ENCODE measurements around the gene RIC8A. TPM values are rescaled to one million over a fixed set of nuclear protein-coding genes. Genes with fewer than 3 reads are reported as not detected.

The RIC8A gene
- total and polyA plus RNA-seq, 4 donors, result 12.5 to 49.6 (median 34.5) TPM

DNA sequence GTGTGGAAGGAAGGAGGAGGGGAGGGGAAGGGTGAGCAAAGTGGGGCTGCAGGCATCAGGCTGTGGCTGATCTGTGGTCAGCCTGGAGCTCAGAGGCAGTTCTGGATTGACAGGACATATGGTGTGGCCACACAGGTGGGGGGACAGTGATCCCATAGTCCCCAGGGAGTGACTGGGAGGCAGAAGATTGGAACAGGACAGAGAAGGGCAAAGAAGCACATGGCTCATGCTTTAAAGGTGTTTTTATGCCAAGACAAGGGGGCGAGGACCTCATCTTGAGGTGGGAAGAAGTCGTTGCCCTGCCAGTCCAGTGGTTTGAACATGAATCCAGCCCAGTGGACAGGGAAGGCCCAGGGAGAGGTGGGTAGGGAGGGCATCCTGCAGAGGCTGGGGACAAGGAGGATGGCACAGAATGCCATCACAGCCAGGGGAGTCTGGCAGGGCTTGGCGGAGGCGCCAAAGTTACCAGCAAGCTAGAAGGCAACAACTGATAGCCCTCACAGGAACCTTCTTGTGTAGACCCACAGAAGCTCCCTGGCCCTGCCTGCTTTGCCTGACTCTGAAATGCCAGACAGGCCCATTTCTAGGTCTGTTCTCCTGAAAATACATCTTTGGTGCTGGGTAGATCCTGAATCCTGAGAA lies 3.4 kb upstream of the RIC8A start:
- H3K4me1 ChIP-seq (ENCODE audit: control insufficient read depth in 4 of 4, insufficient read depth in 4 of 4, low read length in 3 of 4), result peaks cover 3 to 24% (median 14%) of the 10 kb centered on the region in 4 donors
- no peak for DNase-seq (ENCODE audit: low spot score)
- H3K4me3 ChIP-seq (ENCODE audit: low read depth in 1 of 3, low read length in 3 of 3), result no peak overlapping the region
- 95% methylated on average over 4 of the region's 4 CpGs for WGBS
- H3K9me3 ChIP-seq (ENCODE audit: control insufficient read depth in 4 of 4, low read length in 3 of 4), result no peaks in the 10 kb centered on the region
- H3K9ac ChIP-seq (ENCODE audit: low read depth in 1 of 2, low read length in 2 of 2), result no peak overlapping the region
- H3K27ac ChIP-seq (ENCODE audit: low read depth in 1 of 2, low read length in 2 of 2), result no peak overlapping the region
- TF ChIP-seq HNF4A (conservative IDR thresholded peaks at IDR 0.05) (no peak), EGR1 (IDR thresholded peaks at IDR 0.05; ENCODE audit: low read depth in 2 of 2) (no peak), FOXA2 (IDR thresholded peaks at IDR 0.05) (no peak), HNF4G (IDR thresholded peaks at IDR 0.05) (no peak), REST (IDR thresholded peaks at IDR 0.05) (no peak), ZBTB33 (IDR thresholded peaks at IDR 0.05) (no peak), NR2F2 (IDR thresholded peaks at IDR 0.05) (no peak), FOXA1 (IDR thresholded peaks at IDR 0.05) (no peak), YY1 (IDR thresholded peaks at IDR 0.05) (no peak), TAF1 (conservative IDR thresholded peaks at IDR 0.05) (no peak), RXRA (IDR thresholded peaks at IDR 0.05) (no peak)
- TF ChIP-seq, protein P1, sequence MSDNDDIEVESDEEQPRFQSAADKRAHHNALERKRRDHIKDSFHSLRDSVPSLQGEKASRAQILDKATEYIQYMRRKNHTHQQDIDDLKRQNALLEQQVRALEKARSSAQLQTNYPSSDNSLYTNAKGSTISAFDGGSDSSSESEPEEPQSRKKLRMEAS (IDR thresholded peaks at IDR 0.05), result no peak
- TF ChIP-seq, protein P2, sequence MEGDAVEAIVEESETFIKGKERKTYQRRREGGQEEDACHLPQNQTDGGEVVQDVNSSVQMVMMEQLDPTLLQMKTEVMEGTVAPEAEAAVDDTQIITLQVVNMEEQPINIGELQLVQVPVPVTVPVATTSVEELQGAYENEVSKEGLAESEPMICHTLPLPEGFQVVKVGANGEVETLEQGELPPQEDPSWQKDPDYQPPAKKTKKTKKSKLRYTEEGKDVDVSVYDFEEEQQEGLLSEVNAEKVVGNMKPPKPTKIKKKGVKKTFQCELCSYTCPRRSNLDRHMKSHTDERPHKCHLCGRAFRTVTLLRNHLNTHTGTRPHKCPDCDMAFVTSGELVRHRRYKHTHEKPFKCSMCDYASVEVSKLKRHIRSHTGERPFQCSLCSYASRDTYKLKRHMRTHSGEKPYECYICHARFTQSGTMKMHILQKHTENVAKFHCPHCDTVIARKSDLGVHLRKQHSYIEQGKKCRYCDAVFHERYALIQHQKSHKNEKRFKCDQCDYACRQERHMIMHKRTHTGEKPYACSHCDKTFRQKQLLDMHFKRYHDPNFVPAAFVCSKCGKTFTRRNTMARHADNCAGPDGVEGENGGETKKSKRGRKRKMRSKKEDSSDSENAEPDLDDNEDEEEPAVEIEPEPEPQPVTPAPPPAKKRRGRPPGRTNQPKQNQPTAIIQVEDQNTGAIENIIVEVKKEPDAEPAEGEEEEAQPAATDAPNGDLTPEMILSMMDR (IDR thresholded peaks at IDR 0.05; ENCODE audit: low read depth, low read length, missing input control), result no peak
- TF ChIP-seq, protein P3, sequence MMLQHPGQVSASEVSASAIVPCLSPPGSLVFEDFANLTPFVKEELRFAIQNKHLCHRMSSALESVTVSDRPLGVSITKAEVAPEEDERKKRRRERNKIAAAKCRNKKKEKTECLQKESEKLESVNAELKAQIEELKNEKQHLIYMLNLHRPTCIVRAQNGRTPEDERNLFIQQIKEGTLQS (IDR thresholded peaks at IDR 0.05), result no peak
- H3K27me3 ChIP-seq (ENCODE audit: control insufficient read depth in 4 of 4, insufficient read depth in 4 of 4, low read length in 3 of 4), result no peaks in the 10 kb centered on the region
- peaks cover 5 to 28% (median 9%) of the 10 kb centered on the region in 4 donors for H3K36me3 ChIP-seq (ENCODE audit: control insufficient read depth in 4 of 4, insufficient read depth in 3 of 4, low read depth in 1 of 4, low read length in 3 of 4)

DNA sequence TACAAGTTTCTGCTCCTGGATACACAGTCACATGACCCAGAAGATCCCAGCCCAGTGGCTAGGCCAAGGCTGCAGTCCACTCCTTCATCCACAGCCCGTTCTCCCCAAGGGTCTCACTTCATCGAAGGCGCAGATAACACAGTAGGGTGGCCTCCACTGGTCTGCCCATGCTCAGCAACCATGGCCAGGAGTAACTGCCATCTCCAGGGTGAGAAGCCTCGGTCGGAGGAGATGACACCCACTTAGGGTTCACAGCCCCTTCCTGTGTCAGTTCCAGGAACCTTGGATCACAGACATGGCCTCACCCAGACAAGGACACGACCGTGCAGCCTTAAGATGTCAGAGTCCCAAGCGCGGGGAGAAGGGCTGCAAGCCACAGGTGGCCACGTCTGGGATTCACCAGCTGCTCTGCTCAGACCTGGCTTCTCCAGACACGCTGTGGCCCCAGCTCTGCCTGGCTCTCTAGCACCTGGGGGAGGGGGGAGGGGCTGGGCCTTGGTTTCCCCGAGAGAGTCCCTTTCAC lies 2.9 kb upstream of the RIC8A start:
- WGBS, result 93% methylated on average over 12 of the region's 12 CpGs
- Histone ChIP-seq H3K27ac (ENCODE audit: low read depth in 1 of 2, low read length in 2 of 2) (no peak overlapping the region), H3K4me3 (ENCODE audit: low read depth in 1 of 3, low read length in 3 of 3) (no peak overlapping the region), H3K9ac (ENCODE audit: low read depth in 1 of 2, low read length in 2 of 2) (no peak overlapping the region), H3K9me3 (ENCODE audit: control insufficient read depth in 4 of 4, low read length in 3 of 4) (no peaks in the 10 kb centered on the region), H3K27me3 (ENCODE audit: control insufficient read depth in 4 of 4, insufficient read depth in 4 of 4, low read length in 3 of 4) (no peaks in the 10 kb centered on the region), H3K4me1 (ENCODE audit: control insufficient read depth in 4 of 4, insufficient read depth in 4 of 4, low read length in 3 of 4) (peaks cover 8 to 30% (median 20%) of the 10 kb centered on the region in 4 donors), H3K36me3 (ENCODE audit: control insufficient read depth in 4 of 4, insufficient read depth in 3 of 4, low read depth in 1 of 4, low read length in 3 of 4) (peaks cover 5 to 28% (median 9%) of the 10 kb centered on the region in 4 donors)
- DNase-seq (ENCODE audit: low spot score), result no peak
- TF ChIP-seq RAD21 (IDR thresholded peaks at IDR 0.05) (no peak), REST (IDR thresholded peaks at IDR 0.05) (no peak), RXRA (IDR thresholded peaks at IDR 0.05) (no peak), TAF1 (conservative IDR thresholded peaks at IDR 0.05) (no peak), YY1 (IDR thresholded peaks at IDR 0.05) (no peak), EGR1 (IDR thresholded peaks at IDR 0.05; ENCODE audit: low read depth in 2 of 2) (no peak), FOXA2 (IDR thresholded peaks at IDR 0.05) (no peak)
- TF ChIP-seq, protein P3 (IDR thresholded peaks at IDR 0.05), result no peak
- TF ChIP-seq, protein P2 (IDR thresholded peaks at IDR 0.05; ENCODE audit: low read depth, low read length, missing input control), result no peak

Data from liver (tissue), 9 donors.